ENCODE data around the gene LRRC66. TPM values are rescaled to one million over a fixed set of nuclear protein-coding genes. Genes with fewer than 3 reads are reported as not detected.

Gene LRRC66
- total and polyA plus RNA-seq, 2 of the 8 experiments (the other 6 are each of a cell fraction or from before 2014, with no cell fraction given), result 0.05 to 0.11 TPM

GRCh38 chr4:51998837-51999236 is 21.3 kb downstream of the LRRC66 start:
- TF ChIP-seq MAX (IDR thresholded peaks at IDR 0.05) (no peak), TCF12 (IDR thresholded peaks at IDR 0.05; ENCODE audit: low read depth, low read length) (no peak)
- no peak overlapping the region for H3K23ac ChIP-seq (ENCODE audit: insufficient read length)
- no peaks in the 10 kb centered on the region for H3K79me2 ChIP-seq (ENCODE audit: control insufficient read depth in 1 of 2, insufficient read depth in 2 of 2, low read length in 2 of 2)
- H2AFZ ChIP-seq (ENCODE audit: low read length), result no peak overlapping the region
- H2BK20ac ChIP-seq (ENCODE audit: low read length), result no peak overlapping the region
- no peak overlapping the region for H2BK15ac ChIP-seq (ENCODE audit: low read length)
- H2BK12ac ChIP-seq (ENCODE audit: low read depth, low read length), result no peak overlapping the region
- no peaks in the 10 kb centered on the region for H3K23me2 ChIP-seq (ENCODE audit: low read depth, low read length)
- no peak overlapping the region for H3K18ac ChIP-seq (ENCODE audit: extremely low read depth, low read length)
- ChIA-PET POLR2A (ENCODE audit: partially characterized antibody) (no interaction called here), CTCF (ENCODE audit: partially characterized antibody) (interaction anchor here (0.8 to 1.1 kb wide), 2 partner anchors 10 to 20 kb away, joined by 3 to 4 read pairs; no protein-coding TSS in a partner anchor)
- H2BK120ac ChIP-seq (replicated peaks; ENCODE audit: low read depth, low read length), result no peak overlapping the region
- no peak overlapping the region for H2AK5ac ChIP-seq (ENCODE audit: low read depth, low read length)
- H3K56ac ChIP-seq (replicated peaks; ENCODE audit: insufficient read length, low read depth, low read length), result no peak overlapping the region
- no peak overlapping the region for H3K9ac ChIP-seq (replicated peaks in 1 of 4; ENCODE audit: extremely low read depth in 1 of 4, low read depth in 3 of 4, low read length in 3 of 4)
- no peak overlapping the region for H4K8ac ChIP-seq (ENCODE audit: extremely low read depth, insufficient read depth, low read length)
- no peak overlapping the region for H3K14ac ChIP-seq (ENCODE audit: insufficient read length)
- H3K27me3 ChIP-seq (replicated peaks in 1 of 4; ENCODE audit: control insufficient read depth in 3 of 4, extremely low read depth in 1 of 4, insufficient read depth in 3 of 4, low read length in 3 of 4), result no peaks in the 10 kb centered on the region
- H4K91ac ChIP-seq (replicated peaks; ENCODE audit: insufficient read length, low read length), result no peak overlapping the region
- FAIRE-seq (no peak), DNase-seq (ENCODE audit: low read depth in 1 of 2, low spot score in 2 of 2) (no peak)
- H3K4ac ChIP-seq (replicated peaks; ENCODE audit: insufficient read length, low read depth, low read length), result no peak overlapping the region
- H3K27ac ChIP-seq (ENCODE audit: low read depth, low read length), result no peak overlapping the region
- no peak overlapping the region for H2BK5ac ChIP-seq (ENCODE audit: low read depth, low read length)
- peaks cover 0 to 5% (median 0%) of the 10 kb centered on the region in 4 experiments; a peak in 1 of 7 replicates for H3K4me1 ChIP-seq (replicated peaks in 1 of 4; ENCODE audit: control insufficient read depth in 3 of 4, insufficient read depth in 4 of 4, low read length in 3 of 4)
- H3K4me3 ChIP-seq (ENCODE audit: extremely low read depth in 1 of 4, insufficient read depth in 2 of 4, low read depth in 3 of 4, low read length in 4 of 4), result no peak overlapping the region
- no peaks in the 10 kb centered on the region for H3K36me3 ChIP-seq (ENCODE audit: control insufficient read depth in 2 of 4, insufficient read depth in 4 of 4, low read length in 3 of 4)
- H3K9me3 ChIP-seq (ENCODE audit: insufficient read depth in 2 of 2, low read depth in 1 of 2, low read length in 1 of 2), result no peaks in the 10 kb centered on the region; a peak in 1 of 4 replicates
- H4K20me1 ChIP-seq (replicated peaks in 1 of 2; ENCODE audit: control insufficient read depth in 1 of 2, insufficient read depth in 2 of 2, low read length in 2 of 2), result no peaks in the 10 kb centered on the region
- H3K79me1 ChIP-seq (ENCODE audit: low read depth, low read length), result no peaks in the 10 kb centered on the region
- H4K5ac ChIP-seq (ENCODE audit: insufficient read length, low read depth, low read length), result no peak overlapping the region
- 0 out of 4 replicates have a peak overlapping the region, but pooled peaks of 1 of the 2 experiments have one; percentile 7 for H3K4me2 ChIP-seq (ENCODE audit: insufficient read depth in 1 of 2, low read depth in 2 of 2, low read length in 2 of 2)
